SKM-1 (cell line): ENCODE results near the gene CD63.

Experiments
- DNase-seq: peaks from one replicate; lab custom pipeline; 2025; ENCODE audit not compliant: unreplicated experiment; lab: John Stamatoyannopoulos, UW

Gene CD63

DNA sequence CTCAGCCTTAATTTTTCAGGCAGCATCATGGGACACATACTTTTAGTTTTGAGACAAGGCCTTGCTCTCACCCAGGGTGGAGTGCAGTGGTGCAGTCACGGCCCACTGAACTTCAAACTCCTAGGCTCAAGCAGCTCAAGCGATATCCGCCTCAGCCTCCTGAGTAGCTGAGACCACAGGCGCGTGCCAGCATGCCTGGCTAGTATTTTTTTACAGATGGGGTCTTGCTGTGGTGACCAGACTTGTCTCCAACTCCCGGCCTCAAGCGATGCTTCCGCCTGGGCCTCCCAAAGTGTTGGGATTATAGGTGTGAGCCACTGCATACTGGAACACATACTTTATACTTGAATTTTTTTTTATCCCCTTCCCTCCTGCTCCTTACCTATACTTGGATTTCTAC is 5.9 kb downstream of the CD63 start:
- DNase-seq, result no peak

DNA sequence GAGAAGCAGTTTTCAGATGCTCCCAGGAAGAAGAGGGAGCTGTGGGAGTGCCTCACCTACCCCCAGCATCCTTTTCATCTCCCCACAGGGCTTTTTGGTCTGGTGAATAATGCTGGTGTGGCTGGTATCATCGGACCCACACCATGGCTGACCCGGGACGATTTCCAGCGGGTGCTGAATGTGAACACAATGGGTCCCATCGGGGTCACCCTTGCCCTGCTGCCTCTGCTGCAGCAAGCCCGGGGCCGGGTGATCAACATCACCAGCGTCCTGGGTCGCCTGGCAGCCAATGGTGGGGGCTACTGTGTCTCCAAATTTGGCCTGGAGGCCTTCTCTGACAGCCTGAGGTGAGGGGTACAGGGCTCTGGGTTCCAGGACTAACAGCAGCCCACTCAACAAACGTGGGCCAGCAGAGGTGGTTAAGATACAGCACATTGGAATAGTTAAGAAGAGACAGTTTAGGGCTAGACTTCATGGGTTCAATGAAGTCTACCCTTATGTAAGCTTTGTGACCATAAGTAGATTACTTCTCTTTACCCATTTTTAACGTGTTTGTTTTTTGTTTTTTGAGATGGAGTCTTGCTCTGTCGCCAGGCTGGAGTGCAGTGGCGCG is 7.1 kb downstream of the CD63 start:
- DNase-seq, result no peak

DNA sequence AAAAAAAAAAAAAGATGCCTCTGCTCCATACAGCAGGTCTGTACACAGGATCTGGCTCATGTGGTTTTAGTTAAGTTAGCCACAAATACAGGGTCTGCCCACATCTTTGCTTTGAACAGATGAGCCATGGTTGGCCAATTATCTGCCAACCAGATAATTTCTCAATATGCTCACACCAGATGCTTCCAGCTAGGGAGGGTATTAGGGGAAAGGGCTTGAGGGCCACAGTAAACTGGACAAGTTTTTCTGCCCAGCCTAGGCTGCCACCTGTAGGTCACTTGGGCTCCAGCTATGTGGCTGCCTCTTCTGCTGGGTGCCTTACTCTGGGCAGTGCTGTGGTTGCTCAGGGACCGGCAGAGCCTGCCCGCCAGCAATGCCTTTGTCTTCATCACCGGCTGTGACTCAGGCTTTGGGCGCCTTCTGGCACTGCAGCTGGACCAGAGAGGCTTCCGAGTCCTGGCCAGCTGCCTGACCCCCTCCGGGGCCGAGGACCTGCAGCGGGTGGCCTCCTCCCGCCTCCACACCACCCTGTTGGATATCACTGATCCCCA is 7.8 kb downstream of the CD63 start:
- DNase-seq, result no peak

- DNase-seq, result no peak
These were observed 8.7 kb downstream of the CD63 start, which contains the start of gene RDH5 for GRCh38 chr12:55720071-55720564. TSS of gene RDH5 (plus strand) at chr12:55720393. CDS start at chr12:55721185, 792 bp downstream.

DNA sequence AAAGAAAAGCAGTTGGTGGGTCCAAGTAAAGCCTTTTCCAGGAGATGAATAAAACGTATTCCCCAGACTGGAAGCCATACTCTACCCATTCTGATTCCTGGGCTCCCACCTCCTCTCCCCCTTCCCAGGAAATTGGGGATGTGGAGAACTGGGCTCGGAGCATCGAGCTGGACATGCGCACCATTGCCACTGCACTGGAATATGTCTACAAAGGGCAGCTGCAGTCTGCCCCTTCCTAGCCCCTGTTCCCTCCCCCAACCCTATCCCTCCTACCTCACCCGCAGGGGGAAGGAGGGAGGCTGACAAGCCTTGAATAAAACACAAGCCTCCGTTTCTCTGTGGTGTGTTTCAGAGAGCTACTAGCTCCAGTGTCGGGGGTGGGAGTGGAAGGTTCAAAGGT is 9.4 kb downstream of the CD63 start:
- no peak for DNase-seq

DNA sequence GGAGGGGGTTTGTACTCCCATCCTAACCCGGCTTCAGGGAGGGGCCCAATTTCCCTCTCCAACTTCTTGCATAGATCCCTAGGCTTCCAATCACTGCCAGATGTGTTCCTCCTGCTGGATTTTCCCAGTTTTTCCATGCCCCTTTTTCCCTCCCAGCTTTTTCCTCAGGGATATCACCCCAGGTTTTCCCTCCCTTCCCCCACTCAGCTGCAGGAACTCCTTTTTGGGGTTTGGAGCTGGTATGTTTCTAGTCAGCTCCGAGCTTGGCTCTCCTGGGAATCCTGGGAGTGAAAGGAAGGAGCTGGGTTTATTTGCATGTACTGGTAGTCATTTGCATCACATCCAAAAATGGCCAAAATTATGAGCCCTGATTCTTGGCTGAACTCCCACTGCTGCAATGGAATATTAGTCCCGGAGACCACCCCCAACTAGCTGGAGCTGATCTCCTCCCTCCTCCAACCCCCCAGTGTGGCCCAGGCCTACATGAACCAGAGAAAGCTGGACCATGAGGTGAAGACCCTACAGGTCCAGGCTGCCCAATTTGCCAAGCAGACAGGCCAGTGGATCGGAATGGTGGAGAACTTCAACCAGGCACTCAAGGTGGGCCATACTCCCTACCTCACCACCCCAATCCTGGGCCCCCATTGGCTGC is 10.1 kb downstream of the CD63 start:
- no peak for DNase-seq

DNA sequence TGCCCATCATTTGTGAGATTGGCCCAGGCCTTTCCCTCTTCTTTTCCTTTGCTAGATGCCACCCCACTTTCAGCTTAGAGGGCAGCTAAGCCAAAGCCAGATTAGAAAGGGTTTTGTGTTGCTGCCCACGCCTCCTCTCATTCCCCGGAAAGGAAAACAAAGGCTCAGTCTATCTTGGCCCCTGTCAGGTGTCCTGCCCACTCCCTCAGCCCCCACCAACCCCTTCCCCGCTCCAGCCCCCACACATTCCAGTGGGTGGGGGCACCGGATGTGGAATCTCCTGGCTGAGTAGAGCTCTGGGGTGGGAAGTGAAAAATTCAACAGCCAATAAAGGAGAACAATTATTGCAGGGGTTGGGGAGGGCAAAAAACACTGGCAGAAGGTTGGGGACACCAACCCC is 10.8 kb downstream of the CD63 start:
- DNase-seq, result no peak

DNA sequence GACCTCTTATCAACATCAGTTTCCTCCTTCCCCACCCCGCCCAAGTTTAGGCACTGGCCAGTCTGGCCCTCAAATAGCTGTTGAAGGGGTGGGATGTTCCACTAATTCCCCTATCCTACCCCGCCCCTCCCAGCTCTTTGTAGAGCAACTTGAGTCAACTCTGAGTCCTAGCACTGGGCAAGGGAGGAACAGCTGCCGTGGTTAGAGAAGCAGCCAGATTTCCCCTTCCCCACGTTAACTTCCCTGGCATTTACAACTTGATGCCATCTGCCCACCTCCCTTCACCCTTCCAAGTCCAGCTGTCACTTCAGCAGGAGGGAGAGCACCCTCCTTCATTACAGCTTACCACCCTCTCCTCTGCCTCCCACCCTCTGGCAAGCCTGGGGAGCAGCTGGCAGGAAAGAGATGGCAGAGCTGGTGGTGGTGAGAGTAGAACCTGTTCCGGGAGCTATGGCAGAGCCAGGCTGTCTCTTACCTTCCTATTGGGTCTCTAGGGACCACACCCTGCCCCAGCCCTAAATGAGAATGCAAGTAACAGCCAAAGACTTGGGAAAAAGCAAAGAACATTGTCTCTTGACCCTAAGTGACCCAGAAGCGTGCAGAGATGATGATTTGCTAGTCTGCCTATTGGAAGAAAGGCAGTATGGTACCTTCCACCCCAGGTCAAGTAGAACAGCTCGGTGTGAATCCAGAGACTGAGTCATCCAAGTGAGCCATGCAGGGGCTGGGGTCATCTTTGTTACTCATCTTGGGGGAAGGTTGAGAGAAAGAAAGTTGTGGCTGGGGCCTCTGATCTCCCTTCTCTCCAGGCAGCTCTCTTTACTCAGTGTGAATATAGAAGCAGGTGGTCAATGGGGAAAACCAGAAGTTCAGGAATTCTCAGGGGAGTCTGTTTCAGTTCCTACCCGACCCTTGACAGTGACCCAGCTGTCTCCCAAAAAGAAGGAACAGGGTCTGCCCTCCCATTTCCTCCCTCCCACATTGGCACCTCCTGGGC is 11.5 kb downstream of the CD63 start:
- DNase-seq, result no peak

- no peak for DNase-seq
These were observed 12.2 kb downstream of the CD63 start for GRCh38 chr12:55716582-55716957.

GRCh38 chr12:55715833-55716581 is 12.8 kb downstream of the CD63 start, which contains the start of gene BLOC1S1:
TSS of gene BLOC1S1 (plus strand) at chr12:55716046. CDS start at chr12:55716052, 6 bp downstream.
- DNase-seq, result peak; percentile 38

- DNase-seq, result no peak
These were observed 13.5 kb downstream of the CD63 start for GRCh38 chr12:55715169-55715764.

DNA sequence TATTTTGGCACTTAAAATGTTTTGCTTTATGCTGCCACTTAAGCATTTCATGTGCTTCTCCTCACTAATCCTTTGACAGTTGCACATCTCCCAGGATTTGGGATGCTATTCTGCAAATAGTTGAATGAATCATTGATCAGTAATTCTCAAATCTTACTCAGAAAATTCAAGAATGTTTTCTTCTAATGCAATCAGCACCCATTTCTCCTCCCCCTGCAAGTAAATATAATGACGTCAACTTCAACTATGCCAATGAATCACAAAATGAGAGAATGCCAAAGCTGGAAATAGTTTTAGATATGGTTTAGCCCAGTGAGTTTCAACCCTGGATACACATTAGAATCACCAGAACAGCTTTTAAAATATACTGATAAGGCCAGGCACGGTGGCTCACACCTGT is 15.1 kb downstream of the CD63 start:
- DNase-seq, result no peak

DNA sequence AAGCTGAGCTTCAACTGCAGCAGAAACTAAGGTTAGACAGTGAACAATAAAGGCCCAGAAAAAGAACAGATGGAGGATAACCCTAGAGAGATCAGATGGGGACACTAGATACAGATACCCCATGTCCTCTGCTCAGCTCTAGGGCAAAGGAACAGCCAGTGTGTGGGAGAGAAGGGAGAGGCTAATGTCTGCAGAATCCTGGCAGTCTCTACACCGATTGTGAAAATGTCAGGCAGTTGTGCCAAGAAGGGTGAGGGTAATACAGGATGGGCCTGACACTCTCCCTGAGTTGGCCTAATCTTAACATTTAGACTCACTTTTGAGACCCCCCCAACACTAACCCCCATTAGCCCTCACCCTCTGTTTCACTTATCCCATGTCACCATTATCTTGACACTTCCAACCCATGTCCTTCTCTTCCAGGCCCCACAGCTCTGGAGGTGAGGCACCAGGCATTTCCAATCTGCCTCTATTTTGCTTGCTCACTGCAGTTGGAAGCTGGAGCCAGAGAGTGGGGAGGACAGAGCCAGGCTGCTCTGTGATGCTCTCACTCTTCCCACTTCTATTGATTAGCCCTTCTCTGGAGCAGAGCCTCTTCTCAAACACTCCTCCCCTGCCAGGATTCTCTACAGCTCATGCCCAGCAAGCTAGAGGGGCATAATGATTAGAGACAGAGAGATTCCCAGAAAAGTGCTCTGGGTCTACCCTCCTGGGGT is 16.0 kb downstream of the CD63 start:
- DNase-seq, result no peak

GRCh38 chr12:55711786-55712553 is 16.8 kb downstream of the CD63 start:
- no peak for DNase-seq

GRCh38 chr12:55708695-55709233 is 20.0 kb downstream of the CD63 start:
- DNase-seq, result no peak

GRCh38 chr12:55707841-55708694 is 20.7 kb downstream of the CD63 start, which contains the start of gene ITGA7:
TSS of gene ITGA7 (minus strand) at chr12:55707904. CDS start at chr12:55707682, 222 bp downstream.
- no peak for DNase-seq

DNA sequence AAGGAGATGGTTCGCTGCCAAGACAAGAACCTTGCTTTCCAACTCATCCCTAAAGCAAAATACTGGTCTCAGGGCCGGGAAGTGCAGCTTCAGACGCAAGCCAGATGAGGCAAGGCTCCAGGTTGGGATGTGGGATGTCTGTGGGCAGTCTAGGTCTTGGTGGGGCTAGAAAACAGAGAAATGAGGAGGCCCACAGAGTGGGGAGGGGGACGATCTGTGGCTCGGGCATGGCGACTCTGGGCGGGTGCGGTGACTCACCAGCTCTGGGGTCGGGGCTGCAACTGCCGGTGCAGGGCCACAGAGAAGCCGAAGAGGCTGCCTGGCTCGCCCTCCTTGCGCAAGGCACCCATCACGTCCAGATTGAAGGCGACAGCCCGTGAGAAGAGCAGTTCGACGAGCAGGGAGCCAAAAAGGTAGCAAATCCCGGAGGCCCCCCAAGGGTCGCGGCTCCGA is 21.6 kb downstream of the CD63 start:
- no peak for DNase-seq
